Gastrocnemius medialis (tissue), 4 donors: ENCODE data around the gene SMG6. TPM values are rescaled to one million over a fixed set of nuclear protein-coding genes. Genes with fewer than 3 reads are reported as not detected.

ENCODE experiments used
- ATAC-seq, 2 donors: fragments of 150-250 bp; one replicate each; pipeline ENCODE4 v1.9.1; 2016
- DNase-seq, 2 donors: peaks; one replicate each; pipeline ENCODE4 v3.0.0-alpha.2; 2019
- H3K27ac ChIP-seq, 4 donors: fragments of 200-600 bp; sonication (generic); 1 replicate in 1 of 4; 2 replicates in 3 of 4; pipeline ENCODE4 v1.5.1; 2016 to 2018; ENCODE audit warnings: mild to moderate bottlenecking in 2 of 4, moderate library complexity in 1 of 4
- H3K27me3 ChIP-seq, 3 donors: fragments of 200-600 bp; sonication (generic) in 2 of 3; 1 replicate in 1 of 3; 2 replicates in 2 of 3; pipeline versions ENCODE4 v1.5.1 to v1.6.0; 2016 to 2019; ENCODE audit warnings: mild to moderate bottlenecking in 1 of 3, moderate library complexity in 1 of 3
- H3K36me3 ChIP-seq, 2 donors: fragments of 200-600 bp; sonication (generic) in 1 of 2; one replicate each; pipeline ENCODE4 v1.5.1; 2017 to 2018
- H3K4me1 ChIP-seq, 2 donors: fragments of 200-600 bp; sonication (generic) in 1 of 2; one replicate each; pipeline ENCODE4 v1.5.1; 2016 to 2017; ENCODE audit warnings: mild to moderate bottlenecking in 2 of 2
- H3K4me3 ChIP-seq, 4 donors: fragments of 200-600 bp; sonication (generic) in 3 of 4; 1 replicate in 1 of 4; 2 replicates in 3 of 4; pipeline ENCODE4 v1.5.1; 2016 to 2019; ENCODE audit warnings: mild to moderate bottlenecking in 2 of 4
- H3K9me3 ChIP-seq, 3 donors: fragments of 200-600 bp; sonication (generic) in 2 of 3; 1 replicate in 1 of 3; 2 replicates in 2 of 3; pipeline ENCODE4 v1.5.1; 2016 to 2019
- CTCF ChIP-seq, 5 experiments: fragments of 450-650 bp in 3 of 5; fragments of 200-600 bp in 2 of 5; sonication (generic) in 2 of 5; IDR thresholded peaks in 4 of 5; conservative IDR thresholded peaks in 1 of 5; 1 replicate in 4 of 5; 2 replicates in 1 of 5; pipeline ENCODE4 v1.5.1; 2016 to 2019; ENCODE audit warnings: antibody characterized with exemption in 5 of 5, mild to moderate bottlenecking in 3 of 5, moderate library complexity in 3 of 5
- POLR2A ChIP-seq, 2 donors: fragments of 450-650 bp; IDR thresholded peaks; one replicate each; pipeline ENCODE4 v1.6.1; 2017; ENCODE audit warnings: antibody characterized with exemption in 2 of 2, mild to moderate bottlenecking in 2 of 2, moderate library complexity in 2 of 2
- in situ Hi-C, 4 donors: fragments of 200-750 bp; cut with MboI; loops; one replicate each; pipeline versions ENCODE4 v1.15.0 to v1.8.0; 2017; ENCODE audit warnings: low sequenced_read_pairs in 4 of 4
- intact Hi-C: fragments of 100-400 bp; cut with DNase I; formaldehyde crosslinking; loops from one replicate; pipeline ENCODE4 v1.15.1; 2023; ENCODE audit warnings: low total_unique reads
- total RNA-seq, 4 donors: library from RNA; depleted of rRNA; stranded (reverse); fragments of >200 nt; gene quantifications; one replicate each; pipeline versions ENCODE4 v1.1.0 to v1.2.3, GENCODE V29; 2016

The SMG6 gene
- total RNA-seq, 4 donors from 2014 or later, result 20.5 to 27.8 (median 23.0) TPM

GRCh38 chr17:2125013-2125535 lies 178.5 kb downstream of the SMG6 start:
- H3K4me3 ChIP-seq, result no peak overlapping the region
- in situ Hi-C loops, result no loop called here
- ATAC-seq (no peak), DNase-seq (no peak)
- intact Hi-C loops, result no loop called here
- TF ChIP-seq POLR2A (IDR thresholded peaks at IDR 0.05), result no peak
- TF ChIP-seq CTCF (IDR thresholded peaks at IDR 0.05 in 4 of 5, conservative IDR thresholded peaks at IDR 0.05 in 1 of 5), result no peak
- peaks cover 27 to 29% of the 10 kb centered on the region in 2 donors for H3K4me1 ChIP-seq
- H3K27me3 ChIP-seq, result no peaks in the 10 kb centered on the region
- no peaks in the 10 kb centered on the region for H3K36me3 ChIP-seq
- H3K27ac ChIP-seq, result no peak overlapping the region
- no peaks in the 10 kb centered on the region for H3K9me3 ChIP-seq

DNA sequence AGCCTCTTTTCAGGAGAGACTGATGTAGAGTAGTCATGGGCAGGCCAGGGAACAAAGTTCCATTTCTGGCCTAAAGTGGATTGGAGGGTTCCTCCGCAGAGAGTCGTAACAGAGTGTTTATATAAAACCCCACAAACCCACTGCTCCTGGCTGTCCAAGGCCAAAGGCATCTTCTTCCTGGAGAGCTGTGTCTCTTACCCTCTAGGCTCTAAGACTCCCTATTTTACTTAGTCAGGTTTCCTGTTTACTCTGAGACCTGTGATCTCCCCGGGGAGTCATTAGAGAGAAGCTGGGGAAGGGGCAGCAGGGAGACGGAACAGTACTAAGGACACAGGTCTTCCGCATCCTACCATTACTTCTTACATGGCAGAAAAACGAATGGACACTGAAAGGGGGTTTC lies 179.2 kb downstream of the SMG6 start:
- H3K36me3 ChIP-seq, result no peaks in the 10 kb centered on the region
- ATAC-seq (no peak), DNase-seq (no peak)
- H3K4me3 ChIP-seq, result no peak overlapping the region
- intact Hi-C loops (loop anchor here (5.0 kb wide), 1 partner anchor 48 kb away; no protein-coding TSS in a partner anchor), in situ Hi-C loops (no loop called here)
- TF ChIP-seq POLR2A (IDR thresholded peaks at IDR 0.05) (no peak), CTCF (IDR thresholded peaks at IDR 0.05 in 4 of 5, conservative IDR thresholded peaks at IDR 0.05 in 1 of 5) (no peak)
- peaks cover 27 to 29% of the 10 kb centered on the region in 2 donors for H3K4me1 ChIP-seq
- H3K27ac ChIP-seq, result peak overlapping the region in 3 of 4 donors; percentile 67 to 80 (median 69)
- no peaks in the 10 kb centered on the region for H3K9me3 ChIP-seq
- no peaks in the 10 kb centered on the region for H3K27me3 ChIP-seq

DNA sequence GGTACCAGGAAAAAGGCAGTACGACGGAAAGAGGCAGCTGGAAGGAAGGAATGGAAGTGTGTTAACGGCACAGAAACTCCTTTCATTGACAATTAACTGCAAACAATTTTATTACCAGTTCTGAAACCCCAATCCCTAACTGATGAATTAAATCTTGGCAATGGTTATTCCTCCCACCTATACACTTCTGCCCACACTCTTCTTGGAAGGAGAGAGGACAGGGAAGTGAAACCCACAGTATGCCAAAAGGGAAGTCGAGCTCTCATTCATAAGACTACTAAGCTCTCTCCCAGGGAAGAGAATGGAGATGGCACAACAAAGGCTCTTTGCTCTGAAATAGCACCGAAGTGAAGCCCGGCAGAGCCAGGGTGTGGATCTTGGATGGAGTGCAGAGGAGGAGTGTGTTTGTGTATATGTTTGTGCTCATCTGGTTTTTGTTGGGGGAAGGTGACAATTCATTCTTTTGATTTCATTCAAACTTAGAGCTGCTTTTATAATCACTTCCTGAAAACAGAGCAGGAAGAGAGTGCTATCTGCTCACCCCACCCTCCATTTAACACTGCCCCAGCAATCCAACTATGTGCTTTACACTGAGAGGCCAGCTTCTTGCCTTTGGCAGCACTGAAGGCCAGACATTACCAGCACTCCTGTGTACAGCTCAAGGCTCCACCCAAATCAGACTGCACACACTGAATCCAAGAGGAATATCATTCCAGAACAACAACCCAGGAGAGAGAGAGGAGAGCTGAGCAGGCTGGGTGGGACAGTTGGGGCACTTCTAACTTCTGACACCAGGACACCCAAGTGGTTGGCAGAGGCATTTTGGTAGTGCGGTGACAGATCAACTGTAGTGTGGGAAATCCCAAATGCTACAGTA lies 180.0 kb downstream of the SMG6 start:
- Histone ChIP-seq H3K36me3 (no peaks in the 10 kb centered on the region), H3K4me1 (peaks cover 27 to 29% of the 10 kb centered on the region in 2 donors), H3K27me3 (no peaks in the 10 kb centered on the region), H3K9me3 (no peaks in the 10 kb centered on the region), H3K27ac (peak overlapping the region; percentile 67 to 80 (median 71)), H3K4me3 (peak overlapping the region in 3 of 4 donors; percentile 17 to 24 (median 22))
- intact Hi-C loops (loop anchor here (2.0 to 5.0 kb wide), 2 partner anchors 49 to 121 kb away; no protein-coding TSS in a partner anchor), in situ Hi-C loops (no loop called here)
- ATAC-seq (peak; percentile 50 to 59), DNase-seq (no peak)
- TF ChIP-seq CTCF (IDR thresholded peaks at IDR 0.05 in 4 of 5, conservative IDR thresholded peaks at IDR 0.05 in 1 of 5) (no peak), POLR2A (IDR thresholded peaks at IDR 0.05) (no peak)

DNA sequence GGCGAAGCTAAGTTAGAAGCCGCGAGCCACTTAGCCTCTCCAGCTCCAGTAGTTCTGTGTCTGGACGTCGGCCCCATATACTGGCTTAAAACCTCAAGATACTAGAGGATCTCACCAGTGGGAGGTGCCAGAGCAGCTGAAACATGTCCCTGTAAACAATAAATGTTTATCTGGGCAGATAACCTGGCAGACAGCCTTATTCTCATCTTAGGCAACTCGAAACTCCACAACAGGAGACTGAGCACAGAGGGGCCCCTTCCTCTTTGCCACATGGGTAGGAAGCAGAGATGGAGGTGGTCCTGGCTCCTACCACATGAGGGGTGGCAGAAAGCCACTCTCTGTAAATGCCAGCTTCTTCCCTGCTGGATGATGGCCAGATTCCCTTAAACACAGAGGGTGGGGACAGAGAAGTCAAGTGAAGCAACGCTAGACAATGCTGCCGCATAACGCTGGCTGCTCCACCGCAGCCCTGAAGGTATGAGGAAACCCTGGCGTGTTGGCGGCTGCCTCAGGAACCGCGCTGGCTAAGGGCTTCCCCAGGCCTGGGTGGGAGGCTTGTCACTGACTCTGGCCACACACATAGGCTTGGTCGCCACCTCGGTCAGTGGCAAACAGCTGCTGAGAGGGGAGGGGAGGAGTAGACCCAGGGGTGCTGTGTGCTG lies 180.8 kb downstream of the SMG6 start:
- peak; percentile 32 to 63 for DNase-seq
- intact Hi-C loops (loop anchor here (2.0 to 5.0 kb wide), 2 partner anchors 50 to 122 kb away; no protein-coding TSS in a partner anchor), in situ Hi-C loops (no loop called here)
- peak; percentile 68 to 80 for ATAC-seq
- Histone ChIP-seq H3K9me3 (no peaks in the 10 kb centered on the region), H3K36me3 (no peaks in the 10 kb centered on the region), H3K27ac (peak overlapping the region; percentile 67 to 80 (median 71)), H3K4me3 (peak overlapping the region; percentile 13 to 24 (median 20)), H3K4me1 (peaks cover 27 to 29% of the 10 kb centered on the region in 2 donors), H3K27me3 (no peaks in the 10 kb centered on the region)
- peak in 1 of 5 experiments; percentile 22 for TF ChIP-seq CTCF (IDR thresholded peaks at IDR 0.05 in 4 of 5, conservative IDR thresholded peaks at IDR 0.05 in 1 of 5)
- no peak for TF ChIP-seq POLR2A (IDR thresholded peaks at IDR 0.05)
